ENCODE data around the gene KIFAP3.
"Not testable (repeated sequence)": the region's sequence is repeated elsewhere in the genome, so short reads cannot be mapped to it uniquely, and the experiment has no call there.

The KIFAP3 gene

DNA sequence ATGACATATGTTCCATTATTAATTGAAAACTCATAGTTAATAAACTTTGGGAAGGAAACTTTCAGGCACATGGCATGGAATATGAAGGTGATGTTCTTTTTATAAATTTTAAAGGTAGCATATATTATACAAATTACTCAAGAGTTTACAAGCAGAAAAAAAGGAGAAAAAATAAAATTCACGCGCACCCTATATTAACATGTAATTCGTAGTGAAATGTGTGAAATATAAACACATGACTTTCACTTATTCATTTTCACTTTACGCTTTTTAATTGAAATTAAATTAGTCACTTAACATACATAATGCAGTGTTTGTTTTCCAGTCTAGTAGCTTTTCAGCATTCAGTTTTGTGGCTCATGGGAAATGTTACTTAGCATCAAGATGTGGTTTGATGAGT, 153.4 kb downstream of the KIFAP3 start:
- no peak for DNase-seq

- no peak for DNase-seq
These were observed 155.6 kb downstream of the KIFAP3 start for GRCh38 chr1:169918927-169919326.

GRCh38 chr1:169918220-169918619, 156.3 kb downstream of the KIFAP3 start:
- not testable (repeated sequence) for DNase-seq

GRCh38 chr1:169915150-169915549, 159.3 kb downstream of the KIFAP3 start:
- no peak for DNase-seq

DNA sequence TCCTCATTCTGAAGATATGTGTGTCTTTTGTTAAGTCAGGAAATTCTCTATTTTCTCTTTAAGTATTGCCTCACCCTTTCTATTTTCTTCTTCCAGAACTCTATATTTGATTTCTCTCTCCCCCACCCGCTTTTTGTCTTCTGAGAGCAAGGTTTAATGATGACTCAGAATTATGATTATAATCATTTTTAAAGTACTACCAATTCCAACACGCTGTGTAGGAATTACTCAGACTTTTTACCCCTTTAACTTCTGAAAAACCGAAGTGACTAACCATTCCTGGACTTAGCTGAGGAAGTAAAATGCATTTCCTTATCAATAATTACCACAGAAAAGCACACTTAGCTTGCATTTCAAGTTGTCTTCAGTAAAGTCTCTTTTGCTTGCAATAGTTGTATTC, 160.0 kb downstream of the KIFAP3 start:
- no peak for DNase-seq

DNA sequence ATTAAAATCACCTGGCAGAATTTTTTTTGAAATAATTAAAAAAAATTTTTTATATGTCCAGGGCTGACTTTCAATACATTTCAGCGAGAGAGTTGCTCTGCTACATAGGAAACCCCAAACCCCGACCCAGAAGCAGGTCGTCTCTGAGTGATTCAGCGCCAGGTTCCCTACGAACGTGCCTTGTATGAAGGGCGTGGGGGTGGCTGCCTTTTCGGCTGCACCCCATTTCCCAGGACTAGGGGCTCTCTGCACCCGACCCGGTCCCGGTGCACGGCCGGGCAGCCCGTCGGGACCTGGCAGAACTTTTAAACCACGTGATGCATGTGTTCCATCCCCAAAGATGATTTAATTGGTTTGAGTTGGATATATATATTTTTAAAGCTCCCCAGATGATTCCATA, 165.0 kb downstream of the KIFAP3 start:
- no peak for DNase-seq

DNA sequence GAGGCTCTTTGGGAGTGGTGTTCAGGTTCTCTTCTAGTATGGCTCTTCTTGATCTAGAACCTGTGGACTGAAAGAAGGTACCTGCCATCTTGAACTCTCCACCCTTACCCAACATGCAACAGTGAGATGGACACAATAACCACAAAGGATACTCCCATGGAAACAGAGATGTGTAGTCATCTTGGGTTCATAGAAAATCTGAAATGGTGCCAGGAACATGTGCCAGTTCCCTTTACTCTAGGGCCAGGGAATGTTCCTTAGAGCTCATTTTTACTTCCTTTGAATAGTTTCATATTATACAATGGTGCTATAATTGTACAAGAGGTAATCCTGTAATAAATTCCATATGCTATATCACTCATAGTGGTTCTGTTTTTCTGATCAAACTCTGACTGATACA, 167.6 kb downstream of the KIFAP3 start:
- DNase-seq: no peak

DNA sequence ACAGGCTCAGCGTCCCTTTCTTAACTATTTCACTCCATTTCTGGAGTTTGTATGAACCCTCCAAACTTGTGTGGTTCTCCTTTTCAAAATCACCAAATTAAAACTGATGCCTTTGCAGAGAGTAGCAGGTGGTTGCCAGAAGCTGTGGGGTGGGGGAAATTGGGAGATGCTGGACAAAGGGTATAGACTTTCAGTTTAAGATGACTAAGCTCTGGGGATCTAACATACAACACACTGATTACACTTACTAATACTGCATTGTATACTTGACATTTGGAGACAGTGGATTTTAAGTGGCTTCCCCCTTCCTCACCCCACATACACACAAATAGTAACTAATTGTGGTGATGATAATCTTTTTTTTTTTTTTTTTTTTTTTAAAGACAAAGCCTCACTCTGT, 169.7 kb downstream of the KIFAP3 start:
- no peak for DNase-seq

DNA sequence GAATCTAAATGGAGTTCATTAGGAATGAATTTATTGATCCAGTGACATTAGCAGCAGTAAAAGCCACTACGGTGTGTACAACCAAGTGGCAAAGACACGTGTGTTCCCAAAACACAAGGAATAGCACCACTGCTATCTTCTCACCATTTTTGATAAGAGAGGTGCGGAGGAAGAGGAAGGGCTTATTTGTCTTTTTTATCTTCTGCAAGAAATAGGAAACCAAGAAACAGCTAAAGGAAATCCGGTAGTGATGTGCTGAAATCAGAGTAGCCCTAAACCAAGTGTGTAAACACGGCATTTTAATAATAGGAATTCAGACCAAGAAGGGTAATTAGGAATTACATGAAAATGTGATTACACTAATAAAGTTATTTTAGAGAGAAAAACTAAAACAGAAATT, 171.7 kb downstream of the KIFAP3 start:
- DNase-seq: no peak

GRCh38 chr1:169901115-169901514, 173.4 kb downstream of the KIFAP3 start:
- no peak for DNase-seq

GRCh38 chr1:169900571-169900970, 173.9 kb downstream of the KIFAP3 start:
- DNase-seq: no peak

DNA sequence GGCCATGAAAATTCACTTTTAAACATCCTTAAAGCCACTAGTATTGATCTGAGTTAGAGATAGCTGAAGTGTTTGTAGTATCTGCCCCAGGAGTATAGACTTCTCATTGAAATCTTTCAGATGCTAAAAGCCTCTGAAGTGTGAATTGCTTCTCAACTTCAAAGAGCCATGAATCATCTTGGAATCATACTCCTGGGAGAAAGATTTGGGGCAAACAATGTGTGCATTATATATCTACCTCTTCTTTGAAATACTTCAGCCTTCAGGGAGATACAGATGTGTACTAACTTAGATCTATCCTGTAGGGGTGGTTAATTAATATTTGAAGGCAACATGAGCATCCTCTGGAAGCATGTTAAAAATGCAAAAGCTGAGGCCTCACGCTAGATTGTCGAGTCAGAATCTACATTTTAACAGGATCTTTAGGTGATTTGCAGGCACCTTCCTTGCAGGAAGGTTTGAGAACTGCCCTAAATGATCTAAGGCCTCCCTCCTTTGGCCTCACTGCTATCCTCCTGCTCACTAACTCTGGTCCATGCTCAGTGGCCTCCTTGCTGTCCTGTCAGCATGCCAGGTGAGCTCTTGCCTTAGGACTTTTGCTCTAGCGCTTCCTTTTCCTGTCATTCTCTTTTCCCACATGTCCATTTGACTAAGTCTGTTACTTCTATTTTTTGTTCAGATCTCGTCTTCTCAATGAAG, 174.8 kb downstream of the KIFAP3 start:
- DNase-seq: no peak

DNA sequence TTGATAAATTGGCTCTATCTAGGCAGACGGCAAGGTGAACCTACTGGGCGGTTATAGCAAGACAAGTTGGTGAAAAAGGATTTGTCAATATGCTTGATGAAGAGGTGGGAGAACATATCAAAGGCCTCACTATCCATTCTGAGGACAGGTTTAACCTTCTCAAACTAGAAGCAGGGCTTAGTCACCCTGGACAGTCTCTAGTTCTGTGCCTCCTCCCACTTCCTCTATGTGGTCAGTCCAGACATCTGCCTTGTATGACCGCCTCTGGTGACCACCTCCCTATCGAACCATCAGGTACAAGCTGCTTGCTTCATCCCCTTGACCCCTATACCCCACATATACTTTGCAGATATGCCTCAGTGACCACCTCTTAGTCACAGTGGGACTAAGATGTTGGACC, 178.5 kb downstream of the KIFAP3 start:
- DNase-seq: no peak

DNA sequence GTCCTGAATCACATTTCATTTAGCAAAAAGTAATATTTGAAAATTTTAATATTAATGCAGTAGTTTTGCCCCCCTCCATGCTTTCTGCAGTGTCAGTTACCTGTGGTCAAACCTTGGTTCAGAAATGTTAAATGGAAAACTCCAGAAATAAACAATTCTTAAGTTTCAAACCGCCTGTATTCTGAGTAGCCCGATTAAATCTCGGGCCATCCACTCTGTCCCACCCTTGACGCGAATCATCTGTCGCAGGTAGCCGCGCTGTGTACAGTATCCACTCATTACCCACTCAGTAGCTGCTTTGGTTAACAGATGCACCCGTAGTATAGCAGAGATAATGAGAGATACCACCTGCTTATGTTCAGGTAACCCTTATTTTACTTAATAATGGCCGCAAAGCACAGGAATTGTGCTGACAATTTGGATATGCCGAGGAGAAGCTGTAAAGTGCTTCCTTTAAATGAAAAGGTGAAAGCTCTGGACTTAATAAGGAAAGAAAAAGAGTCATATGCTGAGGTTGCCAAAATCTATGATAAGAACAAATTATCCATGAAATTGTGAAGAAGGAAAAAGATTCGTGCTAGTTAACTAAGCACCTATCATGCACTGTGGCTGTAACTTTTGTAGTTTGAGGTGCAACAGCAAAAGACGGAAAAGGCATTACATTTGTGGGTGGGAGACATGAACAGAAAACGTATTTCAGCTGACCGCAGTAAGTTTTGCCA, 179.9 kb downstream of the KIFAP3 start:
- no peak for DNase-seq

DNA sequence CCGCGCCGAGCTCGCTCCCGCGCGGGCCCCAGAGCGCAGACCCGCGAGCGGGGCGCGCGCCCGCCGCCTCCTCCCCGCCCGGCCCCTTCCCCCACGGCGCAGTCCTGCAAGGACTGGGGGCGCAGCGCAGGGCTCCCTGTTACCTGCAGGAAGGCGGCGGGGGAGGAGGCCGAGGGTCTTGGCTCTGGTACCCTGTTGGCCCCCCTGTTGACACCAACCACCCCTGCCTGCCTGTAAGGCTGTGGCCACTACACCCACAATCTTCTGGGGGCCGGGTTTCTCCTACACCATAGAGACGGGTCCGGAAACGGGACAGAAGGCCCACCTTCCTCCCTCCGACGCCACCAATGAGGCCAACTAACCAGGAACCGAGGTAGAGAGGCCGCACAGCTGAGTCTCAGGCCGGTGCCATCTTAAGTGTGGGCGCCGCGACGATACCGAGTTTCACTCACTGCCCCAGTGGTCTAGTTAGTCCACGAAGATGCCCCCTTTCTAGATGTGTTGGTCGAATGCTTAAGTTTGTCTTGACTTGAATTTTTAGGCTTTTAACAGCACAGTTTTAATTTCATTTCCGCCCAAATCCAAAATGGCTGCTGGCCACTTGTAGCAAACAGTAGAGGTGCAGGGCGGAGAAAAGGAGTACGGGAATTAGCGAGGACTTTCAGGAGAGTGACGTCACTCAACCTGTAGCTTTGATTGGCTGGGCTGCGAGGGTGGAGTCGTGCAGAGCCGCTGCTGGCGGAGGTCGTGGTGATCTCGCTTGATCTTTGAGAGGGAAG, 180.7 kb downstream of the KIFAP3 start, which contains the start of gene SCYL3:
Gene SCYL3, minus strand, starts transcription at position 252 of the 779 bp plus-strand sequence. CDS start 5,056 bp downstream, outside the sequence.
- peak; percentile 83 to 85 for DNase-seq

GRCh38 chr1:169892927-169893644, 181.4 kb downstream of the KIFAP3 start:
- peak in 1 of 2 experiments; percentile 19 for DNase-seq

GRCh38 chr1:169892176-169892926, 182.1 kb downstream of the KIFAP3 start:
- no peak for DNase-seq

GRCh38 chr1:169891539-169891885, 183.0 kb downstream of the KIFAP3 start:
- no peak for DNase-seq

GRCh38 chr1:169890761-169891538, 183.5 kb downstream of the KIFAP3 start:
- peak in 1 of 2 experiments; percentile 24 for DNase-seq

- DNase-seq: no peak
These were observed 184.6 kb downstream of the KIFAP3 start for GRCh38 chr1:169889871-169890270.

DNA sequence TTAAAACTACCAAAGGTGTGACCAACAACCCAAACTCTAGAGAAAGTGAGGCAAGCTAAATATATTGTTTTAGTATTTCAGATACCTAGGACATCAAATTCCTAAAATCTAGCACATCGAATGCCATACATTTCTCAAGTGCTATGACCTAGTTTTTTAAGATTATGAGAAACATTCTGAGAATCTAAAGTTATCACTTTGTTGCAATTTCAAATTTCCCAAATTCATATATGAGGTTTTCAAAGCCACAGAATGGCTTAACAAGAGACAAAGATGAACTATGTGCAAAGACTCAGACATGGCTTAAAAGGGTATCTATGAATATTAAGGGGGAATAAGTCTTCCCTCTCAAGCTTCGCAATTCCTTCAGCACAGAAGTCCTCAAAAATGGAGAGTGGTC, 187.6 kb downstream of the KIFAP3 start:
- DNase-seq: no peak
